ENCODE data around the gene MEF2D. TPM values are rescaled to one million over a fixed set of nuclear protein-coding genes. Genes with fewer than 3 reads are reported as not detected.

The MEF2D gene
- total RNA-seq, 1 donor from 2014 or later, result 7.8 TPM

DNA sequence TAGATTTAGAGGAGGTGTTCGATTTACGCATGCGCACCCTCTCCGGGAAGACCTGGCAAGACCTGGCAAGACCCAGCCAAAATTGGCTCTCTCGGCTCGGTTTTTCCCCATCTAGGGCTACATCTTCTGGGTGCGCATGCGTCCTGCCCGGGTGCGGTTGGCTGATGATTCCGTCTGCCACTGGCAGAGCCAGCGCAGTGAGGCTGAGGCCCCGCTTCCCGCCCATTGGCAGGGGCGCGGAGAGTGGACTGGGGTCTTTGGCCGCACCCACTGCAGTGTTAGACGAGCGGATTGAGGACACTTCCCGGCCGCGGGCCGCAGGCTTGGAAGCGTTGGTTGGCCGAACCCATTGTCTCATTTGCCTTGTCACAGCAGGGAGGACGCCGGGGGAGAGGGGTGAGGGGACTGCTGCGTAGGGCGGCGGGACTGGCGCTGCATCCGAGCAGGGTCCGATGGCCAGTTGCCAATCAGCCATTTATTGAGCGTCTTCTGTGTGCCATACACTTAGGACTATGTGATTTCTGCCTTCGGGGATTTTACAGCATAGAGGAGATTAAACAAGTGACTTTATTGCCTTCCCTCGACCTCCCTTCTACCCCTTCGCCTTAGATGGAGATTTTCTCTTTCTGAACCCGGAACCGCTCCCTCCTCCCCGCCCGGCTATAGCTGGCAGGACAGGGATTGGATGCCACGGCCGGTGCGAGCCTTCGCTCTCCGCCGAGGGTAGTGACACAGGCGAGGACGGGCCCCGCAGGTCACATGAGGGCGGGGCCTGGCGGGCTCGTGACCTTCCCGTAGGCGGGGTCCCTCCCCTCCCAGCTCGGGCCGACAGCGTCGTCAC is 43.7 kb downstream of the MEF2D start:
- peak overlapping the region; percentile 91 to 99 (median 92) for H3K9ac ChIP-seq (ENCODE audit: low read depth in 1 of 3, low read length in 3 of 3)
- H3K9me3 ChIP-seq (ENCODE audit: control insufficient read depth in 3 of 3, low read length in 3 of 3), result no peaks in the 10 kb centered on the region
- H3K27me3 ChIP-seq (ENCODE audit: control insufficient read depth in 3 of 3, insufficient read depth in 3 of 3, low read length in 3 of 3), result no peaks in the 10 kb centered on the region
- H3K4me3 ChIP-seq (ENCODE audit: low read length in 3 of 3), result peak overlapping the region; percentile 81 to 91 (median 83)
- H3K36me3 ChIP-seq (ENCODE audit: control insufficient read depth in 3 of 3, insufficient read depth in 3 of 3, low read length in 3 of 3), result no peaks in the 10 kb centered on the region
- peak overlapping the region; percentile 100 for H3K27ac ChIP-seq (ENCODE audit: low read depth, low read length)
- H3K4me1 ChIP-seq (ENCODE audit: control insufficient read depth in 3 of 3, insufficient read depth in 3 of 3, low read length in 3 of 3), result peaks cover 6 to 12% (median 11%) of the 10 kb centered on the region in 3 donors

- H3K4me3 ChIP-seq (ENCODE audit: low read length in 3 of 3), result no peak overlapping the region
- no peaks in the 10 kb centered on the region for H3K36me3 ChIP-seq (ENCODE audit: control insufficient read depth in 3 of 3, insufficient read depth in 3 of 3, low read length in 3 of 3)
- no peaks in the 10 kb centered on the region for H3K27me3 ChIP-seq (ENCODE audit: control insufficient read depth in 3 of 3, insufficient read depth in 3 of 3, low read length in 3 of 3)
- H3K9ac ChIP-seq (ENCODE audit: low read depth in 1 of 3, low read length in 3 of 3), result no peak overlapping the region
- H3K9me3 ChIP-seq (ENCODE audit: control insufficient read depth in 3 of 3, low read length in 3 of 3), result no peaks in the 10 kb centered on the region
- no peak overlapping the region for H3K27ac ChIP-seq (ENCODE audit: low read depth, low read length)
- peaks cover 6 to 12% (median 11%) of the 10 kb centered on the region in 3 donors for H3K4me1 ChIP-seq (ENCODE audit: control insufficient read depth in 3 of 3, insufficient read depth in 3 of 3, low read length in 3 of 3)
Observed at GRCh38 chr1:156455362-156455761, 45.2 kb downstream of the MEF2D start.

DNA sequence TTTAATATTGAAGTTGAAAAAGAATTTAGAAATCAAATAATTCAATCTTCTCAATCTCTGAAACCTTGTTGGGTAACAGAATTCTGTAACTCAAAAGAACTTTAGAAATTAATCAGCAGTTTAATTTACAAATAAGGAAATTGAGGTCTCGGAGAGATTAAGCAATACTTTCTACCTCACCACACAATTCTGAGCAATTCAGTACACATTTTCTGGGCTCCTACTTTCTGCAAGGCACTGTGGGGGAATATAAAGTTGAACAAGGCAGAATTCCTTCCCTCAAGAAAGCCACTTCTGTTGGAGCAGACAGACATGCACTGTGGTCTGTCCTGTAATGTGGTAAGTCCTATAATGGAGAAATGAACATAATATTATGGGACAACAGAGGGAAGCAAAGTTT is 47.7 kb downstream of the MEF2D start:
- Histone ChIP-seq H3K27me3 (ENCODE audit: control insufficient read depth in 3 of 3, insufficient read depth in 3 of 3, low read length in 3 of 3) (no peaks in the 10 kb centered on the region), H3K4me1 (ENCODE audit: control insufficient read depth in 3 of 3, insufficient read depth in 3 of 3, low read length in 3 of 3) (peaks cover 6 to 12% (median 11%) of the 10 kb centered on the region in 3 donors), H3K4me3 (ENCODE audit: low read length in 3 of 3) (no peak overlapping the region), H3K36me3 (ENCODE audit: control insufficient read depth in 3 of 3, insufficient read depth in 3 of 3, low read length in 3 of 3) (no peaks in the 10 kb centered on the region), H3K27ac (ENCODE audit: low read depth, low read length) (no peak overlapping the region), H3K9me3 (ENCODE audit: control insufficient read depth in 3 of 3, low read length in 3 of 3) (no peaks in the 10 kb centered on the region), H3K9ac (ENCODE audit: low read depth in 1 of 3, low read length in 3 of 3) (no peak overlapping the region)

GRCh38 chr1:156451505-156452160 is 48.9 kb downstream of the MEF2D start:
- H3K9me3 ChIP-seq (ENCODE audit: control insufficient read depth in 3 of 3, low read length in 3 of 3), result no peaks in the 10 kb centered on the region
- no peak overlapping the region for H3K4me3 ChIP-seq (ENCODE audit: low read length in 3 of 3)
- H3K27ac ChIP-seq (ENCODE audit: low read depth, low read length), result no peak overlapping the region
- H3K36me3 ChIP-seq (ENCODE audit: control insufficient read depth in 3 of 3, insufficient read depth in 3 of 3, low read length in 3 of 3), result no peaks in the 10 kb centered on the region
- H3K9ac ChIP-seq (ENCODE audit: low read depth in 1 of 3, low read length in 3 of 3), result no peak overlapping the region
- H3K27me3 ChIP-seq (ENCODE audit: control insufficient read depth in 3 of 3, insufficient read depth in 3 of 3, low read length in 3 of 3), result peaks cover 0 to 2% (median 0%) of the 10 kb centered on the region in 3 donors
- H3K4me1 ChIP-seq (ENCODE audit: control insufficient read depth in 3 of 3, insufficient read depth in 3 of 3, low read length in 3 of 3), result peaks cover 4% of the 10 kb centered on the region in 3 donors

- no peak overlapping the region for H3K9ac ChIP-seq (ENCODE audit: low read depth in 1 of 3, low read length in 3 of 3)
- no peak overlapping the region for H3K4me3 ChIP-seq (ENCODE audit: low read length in 3 of 3)
- H3K27me3 ChIP-seq (ENCODE audit: control insufficient read depth in 3 of 3, insufficient read depth in 3 of 3, low read length in 3 of 3), result peaks cover 8 to 16% (median 15%) of the 10 kb centered on the region in 3 donors
- peaks cover 0 to 3% (median 3%) of the 10 kb centered on the region in 3 donors for H3K4me1 ChIP-seq (ENCODE audit: control insufficient read depth in 3 of 3, insufficient read depth in 3 of 3, low read length in 3 of 3)
- no peaks in the 10 kb centered on the region for H3K9me3 ChIP-seq (ENCODE audit: control insufficient read depth in 3 of 3, low read length in 3 of 3)
- H3K27ac ChIP-seq (ENCODE audit: low read depth, low read length), result no peak overlapping the region
- H3K36me3 ChIP-seq (ENCODE audit: control insufficient read depth in 3 of 3, insufficient read depth in 3 of 3, low read length in 3 of 3), result no peaks in the 10 kb centered on the region
Observed at GRCh38 chr1:156448134-156448967, 52.2 kb downstream of the MEF2D start.

DNA sequence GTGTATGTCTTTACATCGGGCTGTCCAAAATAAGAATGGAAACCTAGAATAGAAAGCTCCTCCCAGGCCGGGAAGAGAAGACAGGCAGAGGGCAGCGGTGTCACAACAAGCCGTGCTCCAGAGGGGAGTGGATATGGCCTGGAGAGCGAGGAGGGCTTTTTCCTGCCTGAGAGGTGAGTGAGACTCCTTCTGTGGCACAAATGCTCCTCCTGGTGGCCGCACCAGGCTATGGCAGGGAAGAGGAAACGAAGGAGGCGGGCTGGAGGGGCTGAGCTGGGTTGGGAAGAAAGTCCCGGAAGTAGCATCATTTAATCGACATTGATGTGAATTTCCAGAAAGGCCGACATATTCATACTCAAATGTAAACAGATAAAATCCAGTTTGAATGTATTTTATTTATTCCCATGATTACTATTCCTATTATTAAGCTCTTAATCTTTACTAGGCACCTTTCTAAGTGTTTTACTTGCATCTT is 54.7 kb downstream of the MEF2D start:
- Histone ChIP-seq H3K4me3 (ENCODE audit: low read length in 3 of 3) (no peak overlapping the region), H3K36me3 (ENCODE audit: control insufficient read depth in 3 of 3, insufficient read depth in 3 of 3, low read length in 3 of 3) (no peaks in the 10 kb centered on the region), H3K9me3 (ENCODE audit: control insufficient read depth in 3 of 3, low read length in 3 of 3) (no peaks in the 10 kb centered on the region), H3K27me3 (ENCODE audit: control insufficient read depth in 3 of 3, insufficient read depth in 3 of 3, low read length in 3 of 3) (peaks cover 31 to 39% (median 35%) of the 10 kb centered on the region in 3 donors), H3K27ac (ENCODE audit: low read depth, low read length) (no peak overlapping the region), H3K4me1 (ENCODE audit: control insufficient read depth in 3 of 3, insufficient read depth in 3 of 3, low read length in 3 of 3) (peaks cover 0 to 3% (median 3%) of the 10 kb centered on the region in 3 donors), H3K9ac (ENCODE audit: low read depth in 1 of 3, low read length in 3 of 3) (no peak overlapping the region)

- no peak overlapping the region for H3K9ac ChIP-seq (ENCODE audit: low read depth in 1 of 3, low read length in 3 of 3)
- H3K4me3 ChIP-seq (ENCODE audit: low read length in 3 of 3), result no peak overlapping the region
- H3K4me1 ChIP-seq (ENCODE audit: control insufficient read depth in 3 of 3, insufficient read depth in 3 of 3, low read length in 3 of 3), result peaks cover 0 to 3% (median 3%) of the 10 kb centered on the region in 3 donors
- H3K36me3 ChIP-seq (ENCODE audit: control insufficient read depth in 3 of 3, insufficient read depth in 3 of 3, low read length in 3 of 3), result no peaks in the 10 kb centered on the region
- H3K27me3 ChIP-seq (ENCODE audit: control insufficient read depth in 3 of 3, insufficient read depth in 3 of 3, low read length in 3 of 3), result peaks cover 45 to 51% (median 48%) of the 10 kb centered on the region in 3 donors
- no peaks in the 10 kb centered on the region for H3K9me3 ChIP-seq (ENCODE audit: control insufficient read depth in 3 of 3, low read length in 3 of 3)
- H3K27ac ChIP-seq (ENCODE audit: low read depth, low read length), result no peak overlapping the region
Observed at GRCh38 chr1:156444407-156445001, 56.1 kb downstream of the MEF2D start.

GRCh38 chr1:156443286-156443685 is 57.3 kb downstream of the MEF2D start:
- Histone ChIP-seq H3K27me3 (ENCODE audit: control insufficient read depth in 3 of 3, insufficient read depth in 3 of 3, low read length in 3 of 3) (peaks cover 57 to 63% (median 60%) of the 10 kb centered on the region in 3 donors), H3K4me1 (ENCODE audit: control insufficient read depth in 3 of 3, insufficient read depth in 3 of 3, low read length in 3 of 3) (peaks cover 0 to 3% (median 3%) of the 10 kb centered on the region in 3 donors), H3K36me3 (ENCODE audit: control insufficient read depth in 3 of 3, insufficient read depth in 3 of 3, low read length in 3 of 3) (no peaks in the 10 kb centered on the region), H3K9me3 (ENCODE audit: control insufficient read depth in 3 of 3, low read length in 3 of 3) (no peaks in the 10 kb centered on the region), H3K9ac (ENCODE audit: low read depth in 1 of 3, low read length in 3 of 3) (no peak overlapping the region), H3K27ac (ENCODE audit: low read depth, low read length) (no peak overlapping the region), H3K4me3 (ENCODE audit: low read length in 3 of 3) (no peak overlapping the region)

DNA sequence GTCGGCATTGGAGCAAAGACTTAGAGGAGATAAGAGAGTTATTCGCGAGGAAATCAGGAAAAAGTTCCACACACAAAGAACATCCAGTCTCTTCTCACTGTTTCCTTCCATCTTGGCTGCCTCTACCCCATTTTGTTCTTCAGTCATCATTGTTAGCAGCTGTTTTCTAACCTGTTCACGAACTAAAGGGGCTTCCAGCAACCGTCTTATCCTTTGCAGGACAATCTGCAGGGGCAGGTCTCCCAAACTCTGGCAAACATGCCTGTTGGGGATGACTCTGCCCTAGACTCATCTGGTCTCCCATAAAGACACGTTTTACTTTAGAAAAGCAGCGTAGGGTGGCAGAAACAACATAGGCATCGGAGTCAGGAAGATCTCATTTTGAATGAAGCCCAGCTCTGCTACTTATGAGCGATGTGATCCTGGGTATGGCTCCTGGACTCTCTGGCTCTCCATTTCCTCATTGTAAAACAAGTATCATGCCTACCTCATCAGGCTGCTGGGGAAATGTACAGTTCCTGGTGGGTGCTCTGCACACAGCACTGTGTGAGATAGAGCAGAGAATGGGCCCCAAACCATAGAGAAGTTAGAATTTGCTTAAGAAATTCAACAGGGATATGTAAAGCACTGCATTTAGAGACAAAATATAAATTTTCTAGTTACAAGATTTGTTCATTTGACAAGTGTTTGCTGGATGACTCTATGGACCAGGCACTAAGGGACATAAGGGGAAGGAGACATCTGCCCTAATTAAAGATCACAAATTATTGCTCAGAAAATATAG is 59.7 kb downstream of the MEF2D start:
- peaks cover 79 to 85% (median 83%) of the 10 kb centered on the region in 3 donors for H3K27me3 ChIP-seq (ENCODE audit: control insufficient read depth in 3 of 3, insufficient read depth in 3 of 3, low read length in 3 of 3)
- peaks cover 8 to 10% (median 10%) of the 10 kb centered on the region in 3 donors for H3K4me1 ChIP-seq (ENCODE audit: control insufficient read depth in 3 of 3, insufficient read depth in 3 of 3, low read length in 3 of 3)
- H3K27ac ChIP-seq (ENCODE audit: low read depth, low read length), result no peak overlapping the region
- H3K9ac ChIP-seq (ENCODE audit: low read depth in 1 of 3, low read length in 3 of 3), result no peak overlapping the region
- H3K4me3 ChIP-seq (ENCODE audit: low read length in 3 of 3), result no peak overlapping the region
- H3K36me3 ChIP-seq (ENCODE audit: control insufficient read depth in 3 of 3, insufficient read depth in 3 of 3, low read length in 3 of 3), result no peaks in the 10 kb centered on the region
- H3K9me3 ChIP-seq (ENCODE audit: control insufficient read depth in 3 of 3, low read length in 3 of 3), result no peaks in the 10 kb centered on the region
